ENCODE measurements around the gene HCST.
"Not testable (repeated sequence)": the region's sequence is repeated elsewhere in the genome, so short reads cannot be mapped to it uniquely, and the experiment has no call there.

HCST gene

DNA sequence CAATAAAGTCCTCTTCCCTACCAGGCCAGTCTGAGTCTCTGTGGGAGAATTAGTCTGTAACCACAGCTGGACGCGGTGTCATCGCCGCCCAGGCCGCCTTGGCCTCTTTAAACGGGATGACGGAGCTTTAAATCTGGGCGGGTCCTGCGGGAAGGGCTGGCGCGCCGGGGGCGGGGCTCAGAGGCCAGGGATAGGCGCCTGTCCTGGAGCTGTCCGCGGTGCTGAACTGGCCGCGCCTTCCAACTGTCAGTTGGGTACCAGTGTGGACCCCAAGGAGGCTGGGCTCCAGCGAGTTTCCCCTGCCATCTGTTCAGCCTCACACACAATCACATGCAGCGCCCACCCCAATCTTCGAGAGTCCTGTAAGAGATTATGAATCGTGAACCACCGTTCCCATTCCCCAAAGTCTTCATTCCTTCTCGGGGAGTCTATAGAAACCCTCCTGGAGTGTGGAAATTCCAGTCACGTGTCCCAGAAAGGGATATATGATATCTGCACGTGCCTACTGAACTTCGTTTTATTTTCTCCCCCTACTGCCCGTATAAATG, 22.5 kb upstream of the HCST start:
- peak in 3 of 4 experiments; percentile 34 to 60 (median 46) for DNase-seq

DNA sequence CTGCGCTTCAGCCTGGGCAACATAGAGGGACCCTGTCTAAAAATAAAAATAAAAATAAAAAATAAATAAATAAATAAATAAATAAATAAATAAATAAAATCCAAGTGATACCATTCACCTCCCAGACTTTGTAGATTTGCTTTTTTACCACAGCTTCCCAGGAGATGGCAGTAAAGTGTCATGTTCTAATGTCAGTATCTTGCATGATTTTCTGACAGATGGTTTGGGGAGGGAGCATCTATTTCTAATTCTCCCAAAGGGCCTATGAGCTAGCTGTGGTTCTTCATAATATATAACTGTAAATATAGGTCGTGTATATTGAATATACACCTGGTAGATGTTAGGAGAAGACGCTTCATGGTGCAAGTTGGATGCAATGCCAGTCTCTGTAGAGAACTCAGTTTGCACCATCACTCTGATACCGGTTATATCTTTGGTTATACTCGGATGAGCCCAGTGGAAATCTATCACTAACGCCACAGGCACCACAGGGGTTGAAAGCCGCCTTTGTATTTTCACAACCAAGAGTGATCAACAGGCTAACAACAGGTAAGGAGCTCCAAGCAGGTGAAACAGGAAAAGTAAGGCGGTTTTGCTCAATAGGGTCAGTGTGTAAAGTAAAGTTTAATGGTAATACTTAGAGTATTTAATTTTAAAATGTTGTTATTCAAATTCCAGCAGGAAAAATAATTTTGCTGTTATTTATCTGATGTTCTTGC, 20.1 kb upstream of the HCST start:
- DNase-seq: no peak

DNA sequence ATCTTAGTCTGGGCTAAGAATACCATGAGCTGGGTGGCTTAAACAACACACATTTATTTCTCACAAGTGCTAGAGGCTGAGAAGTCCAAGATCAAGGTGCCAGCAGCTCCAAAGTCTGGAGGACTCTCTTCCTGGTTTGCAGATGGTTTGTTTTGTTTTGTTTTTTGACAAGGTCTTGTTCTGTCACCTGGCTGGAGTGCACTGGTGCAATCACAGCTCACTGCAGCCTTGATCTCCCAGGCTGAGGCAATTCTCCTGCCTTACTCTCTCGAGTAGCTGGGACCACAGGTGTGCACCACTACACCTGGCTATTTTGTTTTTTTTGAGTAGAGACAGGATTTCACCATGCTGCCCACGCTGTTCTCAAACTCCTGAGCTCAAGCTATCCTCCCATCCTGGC, 18.4 kb upstream of the HCST start:
- DNase-seq: no peak

DNA sequence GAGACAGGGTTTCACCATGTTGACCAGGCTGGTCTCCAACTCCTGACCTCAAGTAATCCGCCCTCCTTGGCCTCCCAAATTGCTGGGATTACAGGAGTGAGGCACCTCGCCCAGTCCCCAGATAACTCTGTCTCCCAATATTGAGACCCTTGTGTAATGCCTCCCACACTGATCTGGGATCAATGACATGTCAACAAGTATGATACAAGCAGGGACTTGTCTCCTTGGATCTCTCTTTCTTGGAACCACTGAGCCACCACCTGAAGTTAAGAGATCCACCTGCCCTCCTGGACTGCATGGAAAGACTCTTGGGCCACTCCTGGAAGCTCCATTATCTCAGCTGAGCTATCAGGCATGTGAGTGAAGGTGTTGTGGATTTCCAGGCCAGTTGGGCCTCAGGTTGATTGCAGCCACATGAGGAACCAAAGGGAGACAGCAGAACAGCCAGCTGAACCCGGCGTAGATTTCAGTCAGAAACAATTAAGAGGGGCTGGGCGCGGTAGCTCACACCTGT, 17.0 kb upstream of the HCST start:
- no peak for DNase-seq

DNA sequence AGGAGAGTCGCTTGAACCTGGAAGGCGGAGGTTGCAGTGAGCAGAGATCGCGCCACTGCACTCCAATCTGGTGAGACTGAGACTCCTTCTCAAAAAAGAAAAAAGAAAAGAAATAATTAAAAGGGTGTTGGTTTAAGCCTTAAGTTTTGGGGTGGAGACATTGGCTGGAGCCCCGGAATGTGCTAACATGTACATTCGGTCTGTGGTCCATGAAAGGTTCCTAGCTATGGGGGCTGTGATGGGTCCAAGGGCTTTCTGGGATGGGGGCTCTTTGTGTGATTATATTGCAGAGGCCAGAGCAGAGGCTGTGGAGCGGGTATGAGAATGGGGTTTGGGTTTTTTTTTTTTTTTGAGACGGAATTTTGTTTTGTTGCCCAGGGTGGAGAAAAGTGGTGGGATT, 16.4 kb upstream of the HCST start:
- DNase-seq: no peak

DNA sequence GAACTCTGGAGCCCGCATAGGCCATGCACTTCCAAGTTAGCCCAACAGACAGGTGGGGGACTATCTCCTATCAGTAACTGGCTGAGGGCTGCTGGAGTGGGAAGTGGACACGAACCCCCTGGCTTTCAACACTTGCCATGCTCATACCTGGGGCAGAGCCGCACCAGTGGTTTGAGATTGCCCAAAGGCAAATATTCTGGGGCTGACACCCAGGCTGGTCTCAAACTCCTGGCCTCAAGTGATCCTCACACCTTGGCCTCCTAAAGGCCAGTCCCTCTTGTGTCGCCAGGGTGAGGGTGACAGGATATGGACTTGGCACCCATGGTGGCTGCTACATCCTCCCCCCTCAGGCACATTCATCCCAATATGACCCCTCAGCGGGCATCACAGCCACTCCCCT, 15.1 kb upstream of the HCST start:
- DNase-seq: no peak

DNA sequence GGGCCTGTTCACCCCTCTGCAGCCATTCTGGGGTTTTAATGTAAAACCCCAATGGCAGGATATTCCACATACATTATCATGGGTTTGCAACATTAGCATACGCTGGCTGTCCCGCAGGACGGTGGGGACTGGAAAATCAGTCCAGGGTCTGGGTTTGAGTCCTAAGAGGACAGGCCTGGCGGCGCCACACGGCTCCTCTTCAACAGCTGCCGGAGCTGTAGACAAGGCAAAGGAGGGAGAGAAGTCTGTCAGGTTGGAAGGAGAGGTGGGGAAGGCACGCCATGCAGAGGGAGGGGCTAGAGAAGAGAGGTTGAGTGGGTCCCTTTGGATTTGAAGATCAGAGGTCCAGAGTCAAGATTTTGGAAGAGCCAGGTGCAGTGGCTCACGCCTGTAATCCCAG, 13.9 kb upstream of the HCST start:
- DNase-seq: no peak

DNA sequence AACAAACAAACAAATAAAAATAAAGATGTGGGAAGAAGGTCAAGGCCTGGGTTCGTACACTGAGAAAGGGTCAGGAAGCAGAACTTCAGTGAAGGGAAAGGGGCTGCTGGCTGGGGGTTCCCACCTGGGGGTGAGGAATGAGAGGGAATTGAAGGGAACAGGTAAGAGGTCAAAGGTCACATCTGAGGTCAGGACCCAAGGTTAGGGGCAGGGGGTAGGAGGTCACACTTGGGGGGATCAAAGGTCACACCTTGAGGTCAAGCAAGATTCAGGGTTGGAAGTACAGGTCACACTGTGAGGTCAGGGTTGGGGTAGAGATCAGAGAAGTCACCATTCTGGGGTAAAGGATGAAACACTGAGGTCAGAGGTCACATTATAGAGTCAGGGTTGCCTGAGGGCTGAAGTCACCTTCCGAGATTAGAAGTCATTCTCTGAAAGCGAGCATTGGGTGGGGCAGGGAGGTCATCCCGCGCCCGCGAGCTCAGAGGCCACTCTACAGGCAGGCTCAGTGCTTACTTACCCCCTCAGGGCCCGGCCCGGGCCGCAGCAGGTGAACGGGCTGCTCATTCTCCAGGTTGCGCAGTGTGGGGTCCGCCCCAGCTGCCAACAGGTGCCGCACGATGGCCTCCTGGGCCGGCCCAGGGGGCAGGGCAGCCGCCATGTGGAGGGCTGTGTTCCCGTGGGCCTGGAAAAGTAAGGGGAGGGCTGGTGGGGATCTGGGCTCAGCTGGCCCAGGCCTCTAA, 12.8 kb upstream of the HCST start:
- no peak for DNase-seq

DNA sequence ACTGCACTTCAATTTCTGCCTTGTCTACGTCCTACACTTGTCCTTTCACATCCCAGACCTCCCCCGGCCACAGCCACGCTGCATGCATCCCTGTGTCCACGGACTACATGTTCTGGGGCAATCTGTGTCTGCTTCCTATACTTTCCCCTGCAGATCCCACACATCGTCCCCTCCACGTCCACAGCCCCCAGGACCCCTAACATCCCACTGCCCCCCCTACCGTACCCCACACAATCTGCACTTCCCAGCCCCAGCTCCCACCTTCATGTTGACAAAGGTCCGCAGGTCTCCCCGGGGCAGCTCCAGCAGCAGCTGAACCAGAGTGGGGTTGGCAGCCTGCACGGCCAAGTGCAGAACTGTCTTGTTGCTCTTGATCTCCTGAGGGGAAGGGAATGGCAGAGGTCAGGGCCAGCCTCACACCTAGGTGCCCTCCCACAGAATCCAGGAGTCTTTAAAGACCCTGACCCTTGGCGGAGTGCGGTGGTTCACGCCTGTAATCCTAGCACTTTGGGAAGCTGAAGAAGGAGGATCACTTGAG, 12.1 kb upstream of the HCST start:
- DNase-seq: no peak

DNA sequence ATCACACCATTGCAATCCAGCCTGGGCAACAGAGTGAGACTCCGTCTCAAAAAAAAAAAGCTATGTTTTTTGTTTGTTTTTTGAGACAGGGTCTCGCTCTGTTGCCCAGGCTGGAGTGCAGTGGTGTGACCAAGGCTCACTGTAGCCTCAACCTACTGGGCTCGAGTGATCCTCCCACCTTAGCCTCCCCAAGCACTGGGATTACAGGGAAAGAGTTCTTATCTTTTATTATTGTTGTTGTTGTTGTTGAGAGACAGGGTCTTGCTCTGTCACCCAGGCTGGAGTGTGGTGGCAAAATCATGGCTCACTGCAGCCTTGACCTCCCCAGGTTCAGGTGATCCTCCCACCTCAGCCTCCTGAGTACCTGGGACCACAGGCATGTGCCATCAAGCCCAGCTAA, 10.5 kb upstream of the HCST start:
- not testable (repeated sequence) for DNase-seq

DNA sequence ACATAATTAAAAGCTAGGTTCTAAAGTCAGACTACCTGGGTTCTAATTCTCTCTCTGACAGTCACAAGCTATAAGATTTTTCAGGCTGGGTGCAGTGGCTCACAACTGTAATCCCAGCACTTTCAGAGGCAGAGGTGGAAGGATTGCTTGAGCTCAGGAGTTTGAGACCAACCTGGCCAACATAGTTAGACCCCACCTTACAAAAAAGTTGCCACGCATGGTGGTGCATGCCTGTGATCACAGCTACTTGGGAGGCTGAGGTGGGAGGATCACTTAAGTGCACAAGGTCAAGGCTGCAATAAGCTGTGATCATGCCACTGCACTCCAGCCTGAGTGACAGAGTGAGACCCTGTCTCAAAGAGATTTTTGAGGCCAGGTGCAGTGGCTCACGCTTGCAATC, 8.0 kb upstream of the HCST start:
- DNase-seq: no peak

DNA sequence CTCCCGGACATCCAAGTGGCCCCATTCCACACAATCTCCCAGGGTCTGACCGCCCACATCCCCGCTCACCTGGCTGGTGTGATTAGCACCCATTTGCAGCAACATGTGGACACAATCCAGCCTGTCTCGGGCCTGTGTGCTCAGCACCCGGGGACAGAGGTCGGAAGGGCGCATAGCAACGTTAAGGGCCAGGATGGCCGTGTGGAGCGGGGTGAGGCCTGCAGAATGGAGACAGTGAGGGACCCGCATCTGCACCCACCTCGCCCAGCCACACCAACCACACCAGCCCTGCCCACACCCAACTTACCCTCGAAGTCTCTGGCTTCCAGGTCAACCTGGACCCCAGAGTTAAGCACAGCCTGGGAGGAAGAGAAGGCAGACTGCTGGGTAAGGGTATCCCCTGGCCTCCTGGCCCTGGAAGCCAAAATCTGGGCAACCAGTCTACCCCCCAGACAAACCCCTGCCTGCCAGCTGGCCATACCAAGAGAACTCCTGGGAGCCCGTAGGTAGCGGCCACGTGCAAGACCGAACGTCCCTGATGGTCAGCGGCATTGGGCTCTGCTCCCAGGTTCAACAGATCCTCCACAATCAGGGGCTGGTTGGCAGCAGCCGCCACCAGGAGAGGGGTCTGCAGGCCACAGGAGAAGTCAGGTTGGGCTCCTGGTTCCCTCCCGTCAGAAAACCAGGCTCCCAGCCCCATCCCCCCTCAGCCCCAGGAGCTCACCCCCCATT, 6.3 kb upstream of the HCST start:
- no peak for DNase-seq

DNA sequence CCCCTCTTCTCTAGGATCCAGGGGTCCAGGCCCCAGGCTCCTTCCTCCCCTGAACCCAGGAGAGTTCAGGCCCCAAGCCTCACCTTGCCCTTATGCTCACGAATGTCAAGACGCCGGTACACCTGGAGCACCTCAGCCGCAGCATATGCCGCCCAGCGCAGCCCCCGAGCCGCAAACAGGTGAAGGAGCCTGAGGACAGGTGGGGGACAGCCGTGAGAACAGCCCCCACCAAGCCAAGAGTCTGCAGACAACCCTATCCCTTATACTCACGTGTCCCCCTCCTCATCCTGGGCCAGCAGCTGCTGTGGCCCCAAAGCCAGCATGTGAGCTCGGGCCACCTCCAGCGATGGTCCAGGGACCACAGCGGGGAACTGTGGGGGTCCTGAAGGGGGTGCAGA, 5.7 kb upstream of the HCST start:
- no peak for DNase-seq

DNA sequence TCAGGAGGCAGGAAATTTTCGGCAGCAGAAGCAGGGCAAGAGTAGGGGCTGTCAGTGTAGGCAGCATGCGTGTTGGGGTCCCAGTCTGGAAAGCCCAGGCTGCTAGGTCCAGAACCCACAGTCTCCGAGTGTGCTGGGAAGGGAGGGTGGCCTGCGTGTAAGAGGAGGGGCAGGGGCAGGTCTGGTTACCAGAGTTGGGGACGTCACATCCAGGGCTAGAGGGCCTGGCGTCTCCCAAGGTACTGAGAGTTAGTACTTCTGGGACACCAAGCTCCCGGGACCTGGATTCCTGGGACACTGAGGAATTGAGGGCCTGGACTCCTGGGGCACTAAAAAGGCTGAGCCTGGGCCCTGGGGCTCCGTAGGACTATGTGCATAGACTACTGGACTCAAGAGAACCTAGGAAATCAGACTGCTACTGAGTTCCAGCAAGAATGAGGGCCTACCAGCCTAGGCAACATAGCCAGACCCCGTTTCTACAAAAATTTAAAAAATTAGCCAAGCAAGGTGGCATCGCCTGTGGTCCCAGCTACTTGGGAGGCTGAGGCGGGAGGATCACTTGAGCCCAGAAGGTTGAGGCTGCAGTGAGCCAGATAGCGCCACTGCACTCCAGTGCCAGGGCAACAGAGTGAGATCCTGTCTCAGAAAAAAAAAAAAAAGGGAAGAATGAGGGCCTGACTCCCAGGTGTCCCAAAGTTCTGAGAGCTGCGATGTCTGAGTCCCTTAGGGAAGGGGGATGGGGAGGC, 4.5 kb upstream of the HCST start:
- no peak for DNase-seq

DNA sequence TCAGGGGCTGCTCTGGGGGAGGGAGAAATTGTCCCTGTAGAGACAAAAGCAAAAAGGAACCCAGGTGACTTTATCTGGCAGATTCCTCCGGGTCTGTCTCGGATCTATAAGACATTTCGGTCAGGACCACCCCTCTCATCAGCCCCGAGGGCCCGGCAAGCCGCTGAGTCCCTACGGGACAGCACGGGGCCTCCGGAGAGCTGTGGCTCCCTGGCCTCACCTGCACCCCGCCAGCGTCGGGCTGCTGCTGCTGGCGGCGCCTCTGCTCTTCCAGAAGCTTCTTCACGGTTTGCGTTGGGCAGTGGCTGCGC, 3.9 kb upstream of the HCST start:
- no peak for DNase-seq

DNA sequence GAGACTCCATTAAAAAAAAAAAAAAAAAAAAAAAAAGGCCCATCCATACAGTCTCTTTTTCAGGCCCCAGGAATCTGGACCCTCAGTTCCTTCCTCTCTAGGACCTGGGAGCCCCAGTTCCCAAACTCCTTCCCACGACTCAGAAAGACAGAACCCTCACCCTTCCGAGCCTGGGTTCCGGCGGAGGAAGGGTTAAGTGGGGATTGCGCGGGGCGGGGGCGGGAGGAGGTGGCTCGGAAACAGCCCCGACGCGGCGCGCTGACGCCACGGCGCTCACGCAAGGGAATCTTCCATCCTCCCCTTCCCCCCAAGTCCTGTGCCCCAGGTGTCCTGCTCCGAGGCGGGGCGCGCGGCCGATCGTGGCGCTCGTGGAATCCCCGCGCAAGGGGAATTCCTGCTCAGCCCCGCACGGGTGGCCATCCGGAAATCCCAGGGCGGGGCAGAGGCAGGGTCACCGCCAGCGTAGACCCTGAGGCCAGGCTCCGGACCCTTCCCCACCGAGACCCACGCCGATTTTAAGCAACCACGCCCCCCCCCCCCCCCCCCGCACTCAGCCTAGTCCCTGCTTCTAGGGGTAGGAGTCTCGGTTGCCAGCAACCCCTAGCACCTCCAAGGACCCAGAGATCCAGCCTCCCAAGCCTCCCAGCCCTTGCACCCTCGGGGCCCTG, 2.6 kb upstream of the HCST start:
- peak; percentile 48 to 77 (median 71) for DNase-seq

DNA sequence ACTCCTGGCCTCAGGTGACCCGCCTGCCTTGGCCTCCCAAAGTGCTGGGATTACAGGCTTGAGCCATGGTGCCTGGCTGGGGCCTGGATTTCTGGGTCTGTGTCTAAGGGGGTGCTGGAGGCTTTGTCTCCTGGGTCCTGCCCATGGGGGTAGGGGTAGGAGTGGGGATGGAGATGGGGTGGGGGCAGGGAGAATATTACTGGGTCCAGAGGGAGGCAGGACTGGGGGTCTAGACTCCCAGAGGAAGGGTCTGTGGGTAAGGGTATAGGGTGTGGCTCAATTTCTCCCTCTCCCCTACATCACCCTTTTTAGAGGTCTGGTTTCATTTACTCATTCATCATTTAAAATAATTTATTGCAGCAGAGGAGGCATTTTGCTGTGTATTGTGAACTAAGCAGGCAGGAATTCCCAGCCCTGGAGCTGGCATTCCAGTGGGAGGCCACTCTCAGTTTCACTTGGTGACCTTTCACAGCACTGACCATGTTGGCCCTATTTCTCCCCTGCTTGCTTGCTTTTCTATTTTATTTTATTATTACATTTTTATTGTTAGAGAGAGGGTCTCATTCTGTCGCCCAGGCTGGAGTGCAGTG, 1.2 kb upstream of the HCST start:
- DNase-seq: no peak

DNA sequence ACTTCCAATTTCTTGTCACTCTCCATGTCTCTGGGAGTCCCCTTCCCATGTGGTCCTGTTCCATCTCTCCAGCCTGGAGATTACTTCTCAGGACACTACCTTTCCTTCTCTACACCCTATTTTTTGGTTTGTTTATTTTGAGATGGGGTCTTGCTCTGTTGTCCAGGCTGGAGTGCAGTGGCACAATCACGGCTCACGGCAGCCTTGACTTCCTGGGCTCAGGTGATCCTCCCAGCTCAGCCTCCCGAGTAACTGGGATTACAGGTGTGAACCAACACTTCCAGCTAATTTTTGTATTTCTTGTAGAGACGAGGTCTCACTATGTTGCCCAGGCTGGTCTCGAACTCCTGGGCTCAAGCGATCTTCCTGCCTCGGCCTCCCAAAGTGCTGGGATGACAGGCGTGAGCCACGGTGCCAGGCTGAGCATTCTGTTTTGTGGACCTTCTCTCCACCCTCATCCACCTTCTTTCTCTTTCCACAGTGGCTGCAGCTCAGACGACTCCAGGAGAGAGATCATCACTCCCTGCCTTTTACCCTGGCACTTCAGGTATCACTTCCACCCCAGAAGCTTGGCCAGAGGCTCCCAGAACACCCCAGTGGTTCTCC, 644 bp downstream of the HCST start:
- DNase-seq: no peak

DNA sequence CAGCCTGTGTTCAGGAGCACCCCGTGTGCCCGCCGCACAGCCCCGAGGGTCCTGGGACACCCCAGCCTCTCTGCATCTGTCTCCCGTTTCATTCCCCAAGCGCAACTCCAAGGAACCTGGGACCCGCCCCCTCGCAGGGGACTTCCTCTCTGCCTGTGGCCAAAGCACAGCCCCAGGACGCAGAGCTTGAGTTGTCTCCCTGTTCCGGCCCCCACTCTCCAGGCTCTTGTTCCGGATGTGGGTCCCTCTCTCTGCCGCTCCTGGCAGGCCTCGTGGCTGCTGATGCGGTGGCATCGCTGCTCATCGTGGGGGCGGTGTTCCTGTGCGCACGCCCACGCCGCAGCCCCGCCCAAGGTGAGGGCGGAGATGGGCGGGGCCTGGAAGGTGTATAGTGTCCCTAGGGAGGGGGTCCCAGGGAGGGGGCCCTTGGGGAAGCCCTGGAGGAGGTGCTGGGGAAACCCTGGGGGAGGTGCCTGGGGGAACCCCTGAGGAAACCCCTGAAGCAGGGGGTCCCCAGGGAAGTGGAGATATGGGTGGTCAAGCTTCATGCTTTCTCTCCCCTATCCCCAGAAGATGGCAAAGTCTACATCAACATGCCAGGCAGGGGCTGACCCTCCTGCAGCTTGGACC, 1.3 kb downstream of the HCST start:
- peak; percentile 42 to 85 (median 64) for DNase-seq

DNA sequence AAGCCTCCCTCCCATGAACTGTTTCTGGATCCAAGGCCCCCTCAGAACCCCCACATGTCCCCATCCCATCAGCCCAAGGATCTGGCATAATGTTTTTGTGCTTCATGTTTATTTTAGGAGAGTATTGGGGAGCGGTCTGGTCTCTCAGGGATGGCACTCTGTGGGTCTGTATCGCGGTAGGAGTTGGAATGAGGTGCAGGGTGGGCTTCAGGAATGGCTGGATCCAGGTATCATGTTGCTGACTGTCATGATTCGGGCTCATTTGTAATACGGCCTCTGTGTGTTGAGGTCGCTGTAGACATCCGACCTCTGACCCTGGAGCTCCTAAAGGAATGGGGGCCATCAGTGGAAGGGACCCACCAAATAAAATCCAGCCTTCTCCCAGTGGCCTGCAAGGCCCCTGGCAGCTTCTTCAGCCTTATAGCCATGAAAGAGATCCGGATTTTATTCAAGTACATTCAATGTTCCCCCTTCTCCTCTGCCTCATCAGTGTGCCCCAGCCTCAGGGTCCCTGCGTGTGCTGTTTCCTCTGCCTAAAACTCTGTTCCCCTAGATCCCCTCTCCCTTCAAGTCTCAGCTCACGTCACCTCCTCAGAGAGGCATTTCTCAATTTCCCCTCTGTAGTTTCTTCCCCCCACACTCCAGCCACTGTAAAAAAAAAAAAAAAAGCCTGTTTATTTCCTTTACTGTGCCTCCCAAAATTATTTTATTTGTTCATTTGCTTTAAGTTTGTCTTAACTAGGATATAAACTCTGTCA, 2.2 kb downstream of the HCST start:
- DNase-seq: no peak
